Limb (tissue), 2 donors: Measurements from ENCODE around the gene NLGN4Y.
"Not testable (repeated sequence)": the region's sequence is repeated elsewhere in the genome, so short reads cannot be mapped to it uniquely, and the experiment has no call there.

ENCODE experiments used
- DNase-seq, 2 donors: peaks; one replicate each; pipeline ENCODE4 v3.0.0-alpha.2; 2016; ENCODE audit errors: extremely low spot score in 2 of 2

Gene NLGN4Y

DNA sequence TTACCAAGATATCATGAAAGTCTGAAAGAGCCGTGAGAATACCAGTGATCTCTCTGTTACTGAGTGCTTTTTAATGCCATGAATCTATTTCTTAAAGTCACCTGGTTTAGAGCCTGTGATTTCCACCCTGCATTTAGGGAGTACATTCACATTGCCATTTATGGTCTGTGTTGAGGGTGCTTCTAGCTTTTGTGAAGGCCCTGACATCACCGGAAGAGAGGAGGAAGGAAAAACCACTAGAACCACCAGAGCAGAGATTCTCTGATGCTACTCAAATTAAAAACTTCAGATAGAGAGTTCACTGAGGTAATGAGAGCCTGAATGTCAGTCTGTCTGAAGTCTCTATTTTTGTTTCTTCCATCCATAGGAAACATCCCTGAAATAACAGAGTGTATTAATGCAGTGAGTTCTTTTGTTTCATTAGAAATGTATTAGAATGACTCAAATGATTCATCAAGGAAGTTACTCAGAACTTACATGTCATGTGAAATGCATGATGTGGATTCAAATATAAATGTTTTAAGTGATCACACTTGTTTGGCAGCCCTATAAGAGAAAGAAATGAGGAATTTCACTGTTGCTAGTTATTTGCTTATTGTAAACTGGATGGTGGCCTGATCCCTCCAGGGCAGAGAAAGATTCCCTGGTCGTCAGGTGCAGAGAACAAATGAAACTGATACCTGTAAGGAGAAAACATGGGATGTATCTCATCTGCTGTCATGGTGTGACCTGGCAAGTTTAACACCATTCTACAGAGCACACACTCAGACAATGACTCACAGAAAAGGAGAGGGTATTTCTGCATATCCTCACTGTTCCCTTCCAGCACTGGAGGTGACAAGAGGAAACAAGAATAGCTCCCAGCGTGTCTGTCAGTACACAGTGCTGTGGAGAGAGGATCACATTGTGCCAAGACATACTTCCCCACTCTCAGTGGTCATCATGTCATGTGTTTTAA is 310.1 kb downstream of the NLGN4Y start:
- DNase-seq = no peak

DNA sequence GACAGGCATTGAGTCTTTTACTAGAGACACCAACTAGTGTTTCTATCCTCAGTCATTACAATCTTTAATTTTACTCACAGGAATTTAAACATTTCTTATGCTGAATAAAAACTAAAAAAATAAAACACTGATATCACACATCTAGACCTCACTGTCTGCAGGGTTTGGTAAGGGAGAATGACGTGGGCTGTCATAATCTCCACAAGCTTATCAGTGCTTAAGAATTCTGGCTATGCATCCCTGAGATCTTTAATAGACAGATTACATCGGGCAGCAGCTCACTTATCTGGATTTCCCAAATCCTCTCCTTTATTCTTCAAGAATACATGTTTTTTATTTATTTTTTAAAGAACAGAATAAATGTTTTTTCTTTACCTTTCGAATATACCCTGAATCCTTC is 313.1 kb downstream of the NLGN4Y start:
- DNase-seq = no peak

DNA sequence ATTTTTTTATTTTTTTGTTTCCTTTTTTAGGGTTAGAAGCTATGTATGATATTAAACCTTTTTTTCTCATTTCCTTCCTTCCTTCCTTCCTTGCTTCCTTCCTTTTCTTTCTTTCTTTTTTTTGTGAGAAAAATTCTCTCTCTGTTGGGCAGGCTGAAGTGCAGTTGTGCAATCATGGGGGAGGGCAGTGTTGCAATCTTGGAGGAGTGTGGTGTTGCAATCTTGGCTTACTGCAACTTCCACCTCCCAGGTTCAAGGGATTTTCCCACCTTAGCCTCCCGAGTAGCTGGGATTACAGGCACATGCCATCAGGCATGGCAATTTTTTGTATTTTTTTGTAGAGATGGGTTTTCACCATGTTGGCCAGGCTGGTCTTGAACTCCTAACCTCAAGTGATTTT is 326.4 kb downstream of the NLGN4Y start:
- no peak for DNase-seq

DNA sequence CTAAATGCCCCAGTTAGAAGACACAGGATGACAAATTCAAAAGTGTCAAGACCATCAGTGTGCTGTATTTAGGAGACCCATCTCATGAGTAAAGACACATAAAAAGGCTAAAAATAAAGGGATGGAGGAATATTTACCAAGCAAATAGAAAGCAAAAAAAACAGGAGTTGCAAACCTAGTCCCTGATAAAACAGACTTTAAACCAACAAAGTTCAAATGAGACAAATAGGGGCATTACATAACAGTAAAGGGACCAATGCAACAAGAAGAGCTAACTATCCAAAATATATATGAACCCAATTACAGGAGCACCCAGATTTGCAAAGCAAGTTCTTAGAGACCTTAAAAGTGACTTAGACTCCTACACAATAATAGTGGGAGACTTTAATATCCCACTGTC is 336.1 kb downstream of the NLGN4Y start:
- no peak for DNase-seq

DNA sequence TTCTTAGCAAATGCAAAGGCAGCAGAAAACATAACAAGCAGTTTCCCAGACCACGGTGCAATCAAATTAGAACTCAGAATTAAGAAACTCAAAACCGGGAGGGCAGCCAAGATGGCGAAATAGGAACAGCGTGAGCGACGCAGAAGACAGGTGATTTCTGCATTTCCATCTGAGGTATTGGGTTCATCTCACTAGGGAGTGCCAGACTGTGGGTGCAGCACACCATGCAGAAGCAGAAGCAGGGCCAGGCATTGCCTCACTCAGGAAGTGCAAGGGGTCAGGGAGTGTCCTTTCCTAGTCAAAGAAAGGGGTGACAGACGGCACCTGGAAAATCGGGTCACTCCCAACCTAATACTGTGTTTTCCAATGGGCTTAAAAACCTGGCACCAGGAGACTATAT is 336.7 kb downstream of the NLGN4Y start:
- not testable (repeated sequence) for DNase-seq

DNA sequence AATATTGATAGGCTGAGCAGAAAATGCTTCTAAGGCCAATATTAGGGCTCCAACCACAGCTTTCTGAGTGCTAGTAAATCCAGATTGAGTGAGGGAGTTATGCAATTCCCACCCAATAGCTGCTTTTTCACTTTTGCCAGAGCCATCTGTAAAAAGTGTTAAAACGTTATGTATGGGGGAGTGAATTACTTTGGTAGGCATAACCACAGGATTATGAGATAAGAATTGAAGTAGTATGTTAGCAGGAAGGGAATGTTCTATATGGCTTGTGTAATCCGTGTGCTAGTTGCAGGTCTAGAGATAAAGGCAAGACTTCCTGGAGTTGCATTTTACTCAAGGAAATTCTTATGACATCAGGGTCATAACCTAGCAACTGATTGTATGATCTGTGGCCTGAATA is 347.6 kb downstream of the NLGN4Y start:
- DNase-seq = no peak
